Measurements from ENCODE around the gene DHX35.
"Not testable (repeated sequence)": the region's sequence is repeated elsewhere in the genome, so short reads cannot be mapped to it uniquely, and the experiment has no call there.

The DHX35 gene

GRCh38 chr20:38979842-38980241 is 17.7 kb downstream of the DHX35 start:
- DNase-seq = no peak

DNA sequence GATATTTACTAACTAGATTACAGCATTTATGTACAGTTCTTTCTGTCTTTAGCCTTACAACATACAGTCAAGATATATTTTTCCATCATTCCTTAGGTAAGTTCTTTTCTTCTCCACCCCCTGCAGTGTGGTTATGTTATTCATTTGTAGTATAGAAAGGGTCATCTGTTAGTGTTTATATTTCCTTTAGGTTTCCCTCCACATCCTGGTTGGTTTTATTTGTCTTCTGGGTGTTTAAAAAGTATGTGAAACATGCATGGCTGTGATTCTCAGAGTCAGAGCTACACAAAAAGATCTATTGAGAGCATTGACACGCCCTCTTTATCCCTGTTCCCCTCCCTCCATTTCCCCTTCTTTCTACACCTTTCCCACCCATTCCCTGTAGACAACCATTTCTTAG is 20.1 kb downstream of the DHX35 start:
- DNase-seq = no peak

GRCh38 chr20:38985060-38985459 is 22.9 kb downstream of the DHX35 start:
- DNase-seq = no peak

DNA sequence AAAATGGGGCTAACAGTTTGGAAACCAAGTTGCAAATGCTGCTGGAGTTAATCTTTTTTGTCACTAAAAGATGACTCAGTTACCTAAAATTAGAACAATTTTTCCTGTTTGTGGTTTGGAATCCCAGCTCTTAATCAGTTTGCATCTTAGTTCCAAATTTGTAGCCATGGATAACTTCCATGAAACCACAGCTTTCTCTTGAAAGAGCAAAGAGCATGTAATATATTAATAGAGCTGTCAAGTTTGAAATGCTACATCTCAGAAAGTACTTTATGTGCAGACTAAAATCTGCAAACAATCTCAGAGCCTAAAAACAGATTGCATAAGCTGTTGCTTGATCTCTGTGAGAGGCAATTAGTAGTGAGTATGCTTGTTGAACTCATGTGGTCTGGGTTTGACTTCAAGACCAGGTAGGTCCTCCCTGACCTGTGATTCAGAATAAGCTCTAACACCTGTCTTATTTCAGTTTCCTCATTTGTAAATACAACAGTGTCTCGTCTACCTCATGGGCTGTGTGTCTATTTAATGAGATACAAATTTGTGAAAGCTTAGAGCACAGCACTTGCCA is 23.5 kb downstream of the DHX35 start:
- no peak for DNase-seq

- DNase-seq = no peak
These were observed 24.5 kb downstream of the DHX35 start for GRCh38 chr20:38986663-38987062.

GRCh38 chr20:38987777-38988176 is 25.6 kb downstream of the DHX35 start:
- DNase-seq = no peak

DNA sequence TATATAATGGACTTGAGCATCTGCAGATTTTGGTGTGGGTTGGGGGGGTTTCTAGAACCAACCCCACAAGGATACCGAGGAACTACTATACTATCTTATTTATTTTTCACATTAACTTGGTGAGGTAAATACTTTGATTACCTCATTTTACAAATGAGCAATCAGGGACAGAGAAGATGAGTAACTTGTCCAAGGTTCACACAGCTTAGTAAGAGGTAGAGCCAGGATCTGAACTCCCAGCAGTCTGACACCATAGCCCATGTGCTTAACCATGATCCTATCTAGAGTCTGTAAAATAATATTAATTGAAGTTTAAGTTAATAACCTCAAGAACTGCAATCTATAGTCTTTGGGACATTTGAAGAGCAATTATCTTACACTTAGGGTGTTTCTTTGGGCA is 28.6 kb downstream of the DHX35 start:
- no peak for DNase-seq

DNA sequence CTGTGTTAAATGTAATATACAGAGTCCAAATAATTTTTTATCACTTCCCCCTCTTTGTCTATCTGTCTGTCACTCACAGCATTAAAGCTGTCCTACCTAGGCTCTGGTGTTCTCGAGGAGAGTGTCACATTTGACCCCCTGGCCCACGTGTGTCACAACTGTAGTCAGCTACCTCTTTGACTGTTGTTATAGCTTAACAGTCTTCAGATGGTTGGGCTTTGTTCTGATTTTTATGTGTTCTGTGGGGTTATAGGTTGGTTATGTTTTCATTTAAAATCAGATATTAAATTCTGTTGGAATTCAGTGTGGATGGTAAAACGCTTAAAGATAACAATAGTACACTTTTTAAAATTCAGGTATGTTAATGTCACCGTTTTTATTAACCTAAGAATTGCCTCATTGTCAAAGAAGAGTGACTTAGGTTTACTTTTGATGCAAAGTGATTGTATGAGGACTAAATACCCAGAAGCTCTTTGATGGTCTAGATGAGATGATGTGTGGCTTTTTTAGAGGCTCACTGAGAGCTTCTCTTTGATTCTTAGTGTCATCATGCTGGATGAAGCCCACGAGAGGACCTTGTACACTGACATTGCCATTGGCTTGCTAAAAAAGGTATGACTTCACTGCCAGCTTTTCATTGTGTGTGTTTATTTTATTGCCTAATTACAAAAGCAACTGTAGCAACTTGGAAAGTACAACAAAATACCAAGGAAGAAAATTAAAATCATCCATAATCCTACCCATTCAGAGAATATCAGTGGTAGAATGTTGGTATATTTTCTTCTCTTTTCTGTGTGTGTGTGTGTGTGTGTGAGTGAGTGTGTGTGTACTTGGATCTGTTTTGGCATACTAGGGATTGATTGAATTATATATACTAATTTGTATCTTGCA is 29.9 kb downstream of the DHX35 start:
- DNase-seq = no peak

- DNase-seq = no peak
These were observed 33.4 kb downstream of the DHX35 start for GRCh38 chr20:38995536-38996044.

DNA sequence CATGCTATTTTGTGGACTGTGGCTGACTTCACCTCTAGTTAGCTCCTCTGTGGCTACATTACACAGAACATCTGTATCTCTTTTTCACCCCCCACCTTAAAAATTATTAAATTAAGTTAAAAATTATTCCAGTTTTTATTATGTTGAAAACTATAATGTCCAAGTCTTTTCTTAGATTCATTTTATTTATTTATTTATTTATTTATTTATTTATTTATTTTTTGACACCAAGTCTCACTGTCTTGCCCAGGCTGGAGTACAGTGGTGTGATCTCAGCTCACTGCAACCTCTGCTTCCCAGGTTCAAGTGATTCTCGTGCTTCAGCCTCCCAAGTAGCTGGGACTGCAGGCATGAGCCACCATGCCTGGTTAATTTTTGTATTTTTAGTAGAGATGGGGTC is 34.7 kb downstream of the DHX35 start:
- DNase-seq = not testable (repeated sequence)

DNA sequence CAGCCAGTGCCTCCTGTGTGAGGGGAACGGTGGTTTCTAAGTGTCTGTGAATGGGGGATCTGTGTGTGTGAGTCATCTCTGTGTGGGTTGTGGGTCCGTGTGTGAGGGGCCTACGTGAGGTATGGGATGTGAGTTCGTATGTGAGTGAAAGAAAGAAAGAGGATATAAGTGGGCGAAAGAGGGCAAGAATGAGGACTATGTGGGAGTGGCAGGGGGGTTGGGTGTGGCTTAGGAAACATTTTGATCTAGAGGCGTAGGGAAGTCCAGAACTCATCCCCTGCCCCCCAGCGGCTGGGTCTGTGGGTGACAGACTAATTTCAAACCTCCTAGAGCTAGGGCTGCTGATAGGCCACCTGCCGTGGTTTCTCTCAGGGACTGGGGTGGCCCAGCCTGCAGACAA is 35.5 kb downstream of the DHX35 start:
- DNase-seq = no peak

- no peak for DNase-seq
These were observed 37.1 kb downstream of the DHX35 start for GRCh38 chr20:38999217-38999616.

GRCh38 chr20:38999965-39000910 is 38.1 kb downstream of the DHX35 start:
- DNase-seq = no peak

DNA sequence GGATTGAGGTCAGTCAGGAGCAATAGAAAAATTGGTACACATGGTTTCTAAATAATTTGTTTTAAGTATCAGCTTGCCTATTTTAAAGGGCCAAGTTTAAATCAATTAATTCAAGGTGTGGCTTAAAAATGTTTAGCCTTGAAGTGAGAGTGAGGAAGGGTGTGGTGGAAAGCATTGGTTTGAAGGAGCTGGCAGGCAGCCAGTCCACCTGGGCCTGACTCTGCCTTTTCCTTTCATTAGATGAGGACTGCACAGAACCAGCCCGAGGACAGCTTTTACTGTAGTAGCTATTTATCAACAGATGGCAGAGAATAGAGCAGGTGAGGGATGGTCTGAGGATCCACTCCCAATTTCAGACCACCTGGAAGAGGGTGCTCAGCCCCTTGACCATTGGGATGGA is 42.4 kb downstream of the DHX35 start:
- no peak for DNase-seq

GRCh38 chr20:39009348-39009747 is 47.2 kb downstream of the DHX35 start:
- DNase-seq = no peak

DNA sequence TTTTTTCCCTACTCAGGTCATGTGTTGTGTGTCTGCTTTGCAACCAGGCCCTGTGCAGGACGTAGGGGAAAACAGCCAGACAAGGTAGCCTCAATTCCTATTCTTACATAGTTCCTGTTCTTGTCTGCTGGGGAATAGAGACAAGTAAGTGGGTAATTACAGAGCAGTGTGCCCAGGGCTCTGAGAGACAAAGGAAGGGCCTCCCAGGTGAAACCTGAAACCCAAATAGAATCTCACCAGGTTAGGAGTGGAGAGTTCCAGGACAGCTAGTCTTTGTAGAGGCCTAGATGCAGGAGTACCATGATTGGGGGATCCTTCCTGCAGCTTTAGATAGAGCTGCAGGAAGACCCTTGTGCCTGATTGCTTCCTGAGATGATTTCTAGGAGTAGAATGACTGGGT is 48.4 kb downstream of the DHX35 start:
- no peak for DNase-seq

DNA sequence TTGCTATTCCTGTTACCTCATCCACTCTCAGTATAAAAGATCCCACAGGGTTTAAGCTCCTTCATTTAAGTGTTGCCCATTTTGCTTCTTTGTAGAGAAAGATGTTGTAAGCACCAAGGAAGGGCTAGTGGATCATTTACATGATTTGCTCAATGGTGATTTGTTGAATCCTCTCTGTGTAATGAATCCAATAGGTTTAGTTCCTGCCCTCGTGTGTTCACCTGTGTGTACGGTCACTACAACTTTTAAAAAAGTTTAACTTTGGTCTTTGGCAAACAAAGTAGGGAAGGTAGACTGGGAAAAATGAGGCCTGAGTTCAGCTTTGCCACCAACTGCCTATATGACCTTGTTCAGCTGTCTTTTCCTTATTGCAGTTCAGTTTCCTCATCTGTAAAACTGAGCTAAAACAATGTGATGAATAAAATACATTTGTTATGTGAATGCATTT is 51.5 kb downstream of the DHX35 start:
- no peak for DNase-seq

GRCh38 chr20:39016041-39016440 is 53.9 kb downstream of the DHX35 start:
- DNase-seq = no peak

DNA sequence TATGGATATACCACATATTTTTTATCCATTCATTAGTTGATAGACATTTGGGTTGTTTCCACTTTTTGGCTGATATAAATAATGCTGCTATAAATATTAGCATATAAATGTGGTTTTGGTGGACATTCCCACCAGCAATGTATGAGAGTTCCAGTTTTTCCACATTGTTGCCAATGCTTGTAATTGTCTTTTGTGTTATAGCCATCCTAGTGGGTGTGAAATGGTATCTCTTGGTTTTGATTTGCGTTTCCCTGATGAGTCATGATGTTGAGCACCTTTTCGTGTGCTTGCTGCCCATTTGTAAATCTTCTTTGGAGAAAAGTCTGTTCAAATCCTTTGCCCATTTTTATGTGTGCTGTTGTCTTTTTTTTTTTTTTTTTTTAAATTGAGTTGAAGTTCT is 54.4 kb downstream of the DHX35 start:
- DNase-seq = no peak

DNA sequence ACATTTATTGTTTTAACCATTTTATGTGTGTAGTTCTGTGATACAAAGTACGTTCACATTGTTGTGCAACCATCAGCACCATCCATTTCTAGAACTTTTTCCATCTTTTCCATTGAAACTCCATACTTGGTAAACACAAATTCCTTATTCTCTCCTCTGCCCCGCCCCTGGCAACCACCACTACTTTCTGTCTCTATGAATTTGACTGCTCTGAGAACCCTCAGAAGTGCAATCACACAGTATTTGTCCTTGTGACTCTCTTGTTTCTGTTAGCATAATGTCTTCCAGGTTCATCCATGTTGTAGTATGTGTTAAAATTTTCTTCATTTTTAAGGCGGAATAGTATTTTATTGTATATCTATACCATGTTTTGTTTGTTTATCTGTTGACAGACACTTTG is 56.9 kb downstream of the DHX35 start:
- no peak for DNase-seq

DNA sequence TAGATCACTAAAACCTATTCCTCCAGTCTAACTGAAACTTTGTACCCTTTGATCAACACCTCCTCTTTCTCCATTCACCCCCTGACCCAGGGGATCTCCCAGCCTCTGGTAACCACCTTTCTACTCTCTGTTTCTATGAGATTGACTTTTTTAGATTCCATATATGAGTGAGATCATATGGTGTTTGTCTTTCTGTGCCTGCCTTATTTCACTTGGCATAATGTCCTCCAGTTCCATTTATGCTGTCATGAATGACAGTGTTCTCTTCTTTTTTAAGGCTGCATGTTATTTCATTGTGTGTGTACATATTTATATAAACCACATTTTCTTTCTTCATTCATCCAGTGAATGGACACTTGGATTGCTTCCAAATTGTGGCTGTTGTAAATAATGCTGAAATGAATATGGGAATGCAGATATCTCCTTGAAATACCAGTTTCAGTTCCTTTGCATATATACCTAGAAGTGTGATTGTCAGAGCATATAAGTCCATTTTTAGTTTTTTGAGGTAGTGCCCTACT is 57.7 kb downstream of the DHX35 start:
- no peak for DNase-seq

- DNase-seq = no peak
These were observed 59.6 kb downstream of the DHX35 start for GRCh38 chr20:39021748-39022147.

DNA sequence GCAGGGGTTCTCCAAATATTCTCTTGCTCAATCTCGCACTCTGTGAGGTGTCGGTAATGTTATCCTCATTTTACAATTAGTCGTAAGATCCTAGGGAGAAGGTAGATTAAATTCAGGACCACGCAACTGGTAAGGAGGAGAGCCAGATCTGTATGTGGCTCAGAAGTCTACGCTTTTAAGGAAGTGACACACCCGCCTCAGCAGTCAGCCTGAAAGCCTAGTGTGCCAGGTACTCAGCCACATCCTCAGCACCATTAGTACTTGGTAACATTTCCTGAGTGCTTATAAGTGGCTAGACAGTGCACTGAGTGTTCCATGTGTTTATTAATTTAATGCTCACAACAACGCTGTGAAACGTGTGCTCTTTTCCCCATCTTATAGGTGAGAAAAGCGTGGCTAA is 63.7 kb downstream of the DHX35 start:
- no peak for DNase-seq

All from hippocampal formation (tissue), 2 donors.